Fibroblast of upper back skin (primary cell): ENCODE results near the gene NDUFA11.
"Not testable (repeated sequence)": the region's sequence is repeated elsewhere in the genome, so short reads cannot be mapped to it uniquely, and the experiment has no call there.

Experiments
- DNase-seq: peaks from one replicate; pipeline ENCODE4 v3.0.0-alpha.2; 2013

The NDUFA11 gene

GRCh38 chr19:5884065-5884811 lies 19.4 kb downstream of the NDUFA11 start:
- not testable (repeated sequence) for DNase-seq

GRCh38 chr19:5883157-5883873 lies 20.3 kb downstream of the NDUFA11 start:
- not testable (repeated sequence) for DNase-seq

- no peak for DNase-seq
Measured at GRCh38 chr19:5882421-5882968, 21.1 kb downstream of the NDUFA11 start.

- DNase-seq = no peak
Measured at GRCh38 chr19:5881543-5882299, 21.9 kb downstream of the NDUFA11 start.

- DNase-seq = peak; percentile 80
Measured at GRCh38 chr19:5880604-5881078, 22.9 kb downstream of the NDUFA11 start.

- DNase-seq = no peak
Measured at GRCh38 chr19:5880196-5880595, 23.4 kb downstream of the NDUFA11 start.

- no peak for DNase-seq
Measured at GRCh38 chr19:5877882-5878281, 25.7 kb downstream of the NDUFA11 start.

GRCh38 chr19:5877427-5877826 lies 26.2 kb downstream of the NDUFA11 start:
- no peak for DNase-seq

- DNase-seq = peak; percentile 58
Measured at GRCh38 chr19:5874496-5874895, 29.1 kb downstream of the NDUFA11 start.

- DNase-seq = no peak
Measured at GRCh38 chr19:5873617-5874199, 29.9 kb downstream of the NDUFA11 start.

- DNase-seq = no peak
Measured at GRCh38 chr19:5870986-5871394, 32.6 kb downstream of the NDUFA11 start.

GRCh38 chr19:5867201-5868136 lies 36.1 kb downstream of the NDUFA11 start:
- DNase-seq = no peak

GRCh38 chr19:5865772-5866171 lies 37.8 kb downstream of the NDUFA11 start:
- no peak for DNase-seq

GRCh38 chr19:5864725-5865486 lies 38.7 kb downstream of the NDUFA11 start:
- no peak for DNase-seq

- no peak for DNase-seq
Measured at GRCh38 chr19:5864013-5864720, 39.4 kb downstream of the NDUFA11 start.

- DNase-seq = no peak
Measured at GRCh38 chr19:5863030-5863665, 40.4 kb downstream of the NDUFA11 start.

GRCh38 chr19:5857203-5858081 lies 46.1 kb downstream of the NDUFA11 start:
- no peak for DNase-seq

GRCh38 chr19:5855151-5855550 lies 48.4 kb downstream of the NDUFA11 start:
- not testable (repeated sequence) for DNase-seq
